ENCODE results near the gene PRKD1.

The PRKD1 gene

DNA sequence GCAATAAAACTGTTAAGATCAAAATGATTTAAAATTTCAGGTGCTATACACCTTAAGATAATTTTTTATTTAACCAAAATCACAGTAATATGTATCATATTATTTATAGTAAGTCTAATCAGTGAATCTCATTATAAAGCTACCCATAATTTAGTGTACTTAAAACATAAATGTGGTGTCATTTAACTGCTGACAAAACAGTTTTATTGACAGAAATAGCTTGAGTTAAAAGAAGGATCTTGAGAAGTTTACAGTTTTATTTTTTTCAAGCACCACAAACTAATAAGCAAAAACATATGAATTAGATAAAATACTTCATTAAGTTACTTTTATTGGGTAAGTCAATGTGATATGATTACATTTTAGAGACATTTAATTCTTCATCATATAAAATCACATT lies 400.4 kb downstream of the PRKD1 start:
- Histone ChIP-seq H3K36me3 (ENCODE audit: control insufficient read depth, low read length) (no peaks in the 10 kb centered on the region), H3K9me3 (ENCODE audit: control insufficient read depth, insufficient read depth, low read length) (no peaks in the 10 kb centered on the region), H3K27me3 (ENCODE audit: control insufficient read depth, low read length) (no peaks in the 10 kb centered on the region), H3K9me2 (replicated peaks; ENCODE audit: control insufficient read depth, low read length) (no peaks in the 10 kb centered on the region), H3K4me2 (ENCODE audit: low read length) (no peak overlapping the region), H4K20me1 (ENCODE audit: control insufficient read depth, insufficient read depth, low read depth, low read length) (no peaks in the 10 kb centered on the region), H3K4me3 (ENCODE audit: low read length) (no peak overlapping the region), H3F3A (ENCODE audit: control insufficient read depth, insufficient read depth) (no peaks in the 10 kb centered on the region), H3K4me1 (ENCODE audit: control insufficient read depth, low read length) (no peaks in the 10 kb centered on the region), H3K79me2 (ENCODE audit: control insufficient read depth, low read length) (no peaks in the 10 kb centered on the region), H3K27ac (ENCODE audit: low read depth, low read length) (no peak overlapping the region)
- TF ChIP-seq EZH2phosphoT487 (IDR thresholded peaks at IDR 0.05; ENCODE audit: borderline replicate concordance, low read length) = no peak
- TF ChIP-seq, protein P1, sequence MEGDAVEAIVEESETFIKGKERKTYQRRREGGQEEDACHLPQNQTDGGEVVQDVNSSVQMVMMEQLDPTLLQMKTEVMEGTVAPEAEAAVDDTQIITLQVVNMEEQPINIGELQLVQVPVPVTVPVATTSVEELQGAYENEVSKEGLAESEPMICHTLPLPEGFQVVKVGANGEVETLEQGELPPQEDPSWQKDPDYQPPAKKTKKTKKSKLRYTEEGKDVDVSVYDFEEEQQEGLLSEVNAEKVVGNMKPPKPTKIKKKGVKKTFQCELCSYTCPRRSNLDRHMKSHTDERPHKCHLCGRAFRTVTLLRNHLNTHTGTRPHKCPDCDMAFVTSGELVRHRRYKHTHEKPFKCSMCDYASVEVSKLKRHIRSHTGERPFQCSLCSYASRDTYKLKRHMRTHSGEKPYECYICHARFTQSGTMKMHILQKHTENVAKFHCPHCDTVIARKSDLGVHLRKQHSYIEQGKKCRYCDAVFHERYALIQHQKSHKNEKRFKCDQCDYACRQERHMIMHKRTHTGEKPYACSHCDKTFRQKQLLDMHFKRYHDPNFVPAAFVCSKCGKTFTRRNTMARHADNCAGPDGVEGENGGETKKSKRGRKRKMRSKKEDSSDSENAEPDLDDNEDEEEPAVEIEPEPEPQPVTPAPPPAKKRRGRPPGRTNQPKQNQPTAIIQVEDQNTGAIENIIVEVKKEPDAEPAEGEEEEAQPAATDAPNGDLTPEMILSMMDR (IDR thresholded peaks at IDR 0.05; ENCODE audit: low read depth, low read length, poor library complexity, severe bottlenecking) = no peak
